HL-60 (cell line): ENCODE measurements around the gene PPP5C.

ENCODE experiments used
- CTCF ChIP-seq: IDR thresholded peaks from one replicate; pipeline ENCODE4 v1.5.1; 2011; ENCODE audit warnings: low read length, control low read depth, inconsistent platforms; ENCODE audit not compliant: insufficient read depth
- GABPA ChIP-seq: IDR thresholded peaks from 2 replicates; pipeline ENCODE4 v1.6.1; 2012; ENCODE audit warnings: low read depth
- POLR2AphosphoS5 ChIP-seq: IDR thresholded peaks from 2 replicates; pipeline ENCODE4 v1.6.1; 2012; ENCODE audit warnings: low read depth
- REST ChIP-seq: IDR thresholded peaks from 2 replicates; pipeline ENCODE4 v1.6.1; 2012; ENCODE audit warnings: low read depth; ENCODE audit not compliant: insufficient replicate concordance

GRCh38 chr19:46426506-46427162, 79.7 kb downstream of the PPP5C start:
- no peak for TF ChIP-seq REST
- no peak for TF ChIP-seq CTCF
- TF ChIP-seq POLR2AphosphoS5: no peak
- TF ChIP-seq GABPA: no peak
